HepG2 (cell line): Measurements from ENCODE around the gene COL18A1. TPM values are rescaled to one million over a fixed set of nuclear protein-coding genes. Genes with fewer than 3 reads are reported as not detected.

ENCODE experiments used
- ATAC-seq: fragments of 200-7000 bp; cut with Tn5 transposase; 3 replicates; pipeline ENCODE4 v1.9.1; 2020; ENCODE audit warnings: mild to moderate bottlenecking, moderate library complexity
- BruUV-seq: library from RNA; stranded (reverse); fragments of 400-500 nt; replicated peaks from 2 replicates; lab custom pipeline; 2021; lab: Mats Ljungman, UMichigan
- CTCF ChIA-PET: fragments of 300-600 bp; formaldehyde crosslinking; extraction: SDS; loops from one replicate; lab custom pipeline; 2021; ENCODE audit warnings: low total read pairs, inconsistent platforms, low intra/inter-chr PET ratio; lab: Yijun Ruan, JAX
- POLR2A ChIA-PET: fragments of 350-600 bp; sonication (Branson Sonifier 250); formaldehyde crosslinking; loops from one replicate; lab custom pipeline; 2020; ENCODE audit warnings: antibody characterized with exemption, inconsistent platforms; lab: Yijun Ruan, JAX
- DNase-seq: peaks from one replicate; pipeline ENCODE4 v3.0.0-alpha.2; 2015; ENCODE audit warnings: low spot score
- FAIRE-seq: peaks from 3 replicates; lab custom pipeline; 2011; peaks lifted over from hg19 to GRCh38; lab: Jason Lieb, UNC
- H2AFZ ChIP-seq: one replicate; pipeline ENCODE4 v1.6.1; 2011; ENCODE audit warnings: low read length, inconsistent platforms
- H3K27ac ChIP-seq: fragments of 300-600 bp; 3 replicates; pipeline ENCODE4 v1.8.0; 2011; ENCODE audit warnings: mixed run types, mild to moderate bottlenecking, mixed read lengths, low read length, inconsistent platforms; ENCODE audit not compliant: insufficient read depth; ENCODE audit errors: extremely low read length
- H3K27me3 ChIP-seq, 2 experiments: fragments of 200-600 bp in 1 of 2; 2 replicates in 1 of 2; 3 replicates in 1 of 2; pipeline versions ENCODE4 v1.6.0 to v1.8.0; 2011; ENCODE audit warnings: low read length in 2 of 2, mild to moderate bottlenecking in 2 of 2, moderate library complexity in 2 of 2, inconsistent platforms in 1 of 2; ENCODE audit not compliant: insufficient read depth in 2 of 2, control insufficient read depth in 1 of 2
- H3K36me3 ChIP-seq, 2 experiments: fragments of 200-600 bp in 1 of 2; replicated peaks in 1 of 2; 2 replicates in 1 of 2; 3 replicates in 1 of 2; pipeline versions ENCODE4 v1.5.1 to v1.8.0; 2011; ENCODE audit warnings: low read length in 2 of 2, inconsistent platforms in 1 of 2; ENCODE audit not compliant: insufficient read depth in 2 of 2, control insufficient read depth in 1 of 2
- H3K4me1 ChIP-seq: 2 replicates; pipeline ENCODE4 v1.5.1; 2012; ENCODE audit warnings: low read length, inconsistent platforms; ENCODE audit not compliant: insufficient read depth
- H3K4me2 ChIP-seq: 2 replicates; pipeline ENCODE4 v1.6.0; 2011; ENCODE audit warnings: low read depth, low read length, inconsistent platforms
- H3K4me3 ChIP-seq, 3 experiments: fragments of 200-600 bp in 1 of 3; sonication (generic), shearing (Covaris generic) in 1 of 3; replicated peaks in 1 of 3; 2 replicates each; pipeline ENCODE4 v1.5.1; 2011 to 2016; ENCODE audit warnings: low read length in 3 of 3, inconsistent platforms in 2 of 3, low read depth in 2 of 3, mild to moderate bottlenecking in 2 of 3, control low read depth in 1 of 3, mixed read lengths in 1 of 3; ENCODE audit not compliant: insufficient read depth in 1 of 3
- H3K79me2 ChIP-seq: one replicate; pipeline ENCODE4 v1.6.1; 2011; ENCODE audit warnings: low read length, inconsistent platforms; ENCODE audit not compliant: insufficient read depth
- H3K9ac ChIP-seq: 2 replicates; pipeline ENCODE4 v1.6.0; 2011; ENCODE audit warnings: mild to moderate bottlenecking, low read depth, low read length, inconsistent platforms; ENCODE audit not compliant: insufficient read depth
- H3K9me3 ChIP-seq: 2 replicates; pipeline ENCODE4 v1.5.1; 2012; ENCODE audit warnings: mild to moderate bottlenecking, low read length
- H4K20me1 ChIP-seq: 2 replicates; pipeline ENCODE4 v1.6.0; 2011; ENCODE audit warnings: inconsistent platforms, mild to moderate bottlenecking, low read length, moderate library complexity; ENCODE audit not compliant: insufficient read depth
- ARNT ChIP-seq: fragments of 450-650 bp; IDR thresholded peaks from 2 replicates; pipeline ENCODE4 v1.6.1; 2017
- CAMTA2 ChIP-seq: sonication (generic); formaldehyde crosslinking; IDR thresholded peaks from 2 replicates; pipeline ENCODE4 v1.4.0; 2020; ENCODE audit warnings: mild to moderate bottlenecking, missing genetic modification reagents, borderline replicate concordance
- EEA1 ChIP-seq: sonication (generic); formaldehyde crosslinking; IDR thresholded peaks from 2 replicates; pipeline ENCODE4 v1.5.1; 2020; ENCODE audit warnings: mild to moderate bottlenecking, missing genetic modification reagents, borderline replicate concordance
- JUN ChIP-seq: sonication (generic); formaldehyde crosslinking; IDR thresholded peaks from 2 replicates; pipeline ENCODE4 v1.4.0; 2020; ENCODE audit warnings: mild to moderate bottlenecking, missing genetic modification reagents
- MIER2 ChIP-seq: IDR thresholded peaks from 2 replicates; pipeline ENCODE4 v1.6.1; 2016; ENCODE audit warnings: missing biosample characterization, missing genetic modification reagents
- NFYC ChIP-seq: IDR thresholded peaks from 2 replicates; pipeline ENCODE4 v1.6.1; 2016; ENCODE audit warnings: missing genetic modification reagents, missing compliant biosample characterization
- RBM22 ChIP-seq: fragments of 200-400 bp; formaldehyde crosslinking; optimal IDR thresholded peaks from 2 replicates; pipeline ENCODE3; 2017; ENCODE audit warnings: mild to moderate bottlenecking, low read length, moderate library complexity
- REST ChIP-seq, 2 experiments: IDR thresholded peaks; 2 replicates each; pipeline ENCODE4 v1.6.1; 2011 to 2012; ENCODE audit warnings: low read length in 2 of 2, borderline replicate concordance in 1 of 2, low read depth in 1 of 2, mild to moderate bottlenecking in 1 of 2, moderate library complexity in 1 of 2
- ZNF282 ChIP-seq: fragments of 450-650 bp; IDR thresholded peaks from 2 replicates; pipeline ENCODE4 v1.6.1; 2018; ENCODE audit not compliant: partially characterized antibody
- ZNF598 ChIP-seq: sonication (generic); formaldehyde crosslinking; IDR thresholded peaks from 2 replicates; pipeline ENCODE4 v1.5.1; 2020; ENCODE audit warnings: mild to moderate bottlenecking, missing genetic modification reagents, borderline replicate concordance
- WGBS: methylation state at CpG from one replicate; pipeline ENCODE4 v1.1.6; 2017; ENCODE audit warnings: low lambda C conversion rate; 5-methylcytosine and 5-hydroxymethylcytosine counted together
- in situ Hi-C: cut with HindIII; loops from 2 replicates; pipeline ENCODE4 v1.10.0; 2017; ENCODE audit warnings: low pct_unique_long_range_greater_than_20kb; ENCODE audit not compliant: extremely low pct_ligation_motif_present
- intact Hi-C: fragments of 100-400 bp; cut with micrococcal nuclease; formaldehyde crosslinking; loops from one replicate; pipeline ENCODE4 v1.10.0; 2022; ENCODE audit not compliant: unreplicated experiment
- polyA plus RNA-seq, 8 experiments: library from polyadenylated mRNA; depleted of rRNA in 3 of 8; stranded (reverse) in 7 of 8; unstranded in 1 of 8; fragments of >200 nt; fragmentation: Illumina TruSeq in 4 of 8; extraction: Trizol in 4 of 8; gene quantifications; 2 replicates each; pipeline versions ENCODE4 v1.2.1 to v1.2.3, GENCODE V29; 2011 to 2016; ENCODE audit warnings: low read depth in 4 of 8, missing spikeins in 1 of 8, mixed read lengths in 1 of 8; ENCODE audit not compliant: insufficient read depth in 1 of 8
- total RNA-seq, 5 experiments: library from RNA; depleted of rRNA; stranded (reverse); fragments of >200 nt; fragmentation: Illumina TruSeq; extraction: Trizol; gene quantifications; 2 replicates each; pipeline ENCODE4 v1.2.3, GENCODE V29; 2016; ENCODE audit warnings: low read depth in 1 of 5
- TF ChIP-seq, protein P1 (sequence below): sonication (generic); formaldehyde crosslinking; IDR thresholded peaks from 2 replicates; pipeline ENCODE4 v1.4.0; 2020; ENCODE audit warnings: mild to moderate bottlenecking, missing genetic modification reagents

The COL18A1 gene
- total and polyA plus RNA-seq, 2 of the 13 experiments (the other 11 are each of a cell fraction or from before 2014, with no cell fraction given), result 79.0 to 102 TPM

DNA sequence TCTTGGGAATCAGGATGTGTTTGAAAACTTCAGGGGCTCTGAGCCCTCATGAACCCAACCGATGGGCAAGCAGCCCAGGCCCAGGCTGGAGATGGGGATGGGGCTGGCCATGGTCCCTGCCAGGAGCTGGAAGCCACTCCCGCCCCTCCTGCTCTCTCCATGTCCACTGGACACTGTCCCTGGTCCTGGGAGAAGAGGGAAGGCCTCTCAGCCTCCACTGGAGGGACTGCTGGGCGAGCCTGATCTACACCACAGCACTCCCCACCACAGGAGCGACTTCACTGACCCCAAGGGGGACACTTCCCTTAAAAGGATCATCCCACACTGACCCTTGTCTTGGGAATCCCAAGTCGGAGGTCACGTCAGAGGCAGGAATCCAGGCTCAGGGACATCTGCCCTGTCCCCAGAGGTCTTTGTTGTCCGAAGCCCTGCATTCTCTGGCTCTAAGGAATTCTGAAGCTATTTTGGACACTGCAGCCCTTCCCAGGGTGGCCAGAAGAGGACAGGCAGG lies 16.9 kb upstream of the COL18A1 start:
- TF ChIP-seq RBM22, result no peak
- TF ChIP-seq JUN (CRISPR knock-in tag), result no peak
- TF ChIP-seq ZNF282, result no peak
- TF ChIP-seq ZNF598 (CRISPR knock-in tag), result no peak
- no peak for TF ChIP-seq ARNT
- peak; percentile 59; the same call in 1 of the 2 replicates for TF ChIP-seq MIER2 (CRISPR knock-in tag)
- peak in 1 of 2 experiments; percentile 84; a peak in 2 of 4 replicates for TF ChIP-seq REST (IDR thresholded peaks at IDR 0.05; ENCODE audit: borderline replicate concordance in 1 of 2, low read depth in 1 of 2, low read length in 2 of 2)
- TF ChIP-seq, protein P1, sequence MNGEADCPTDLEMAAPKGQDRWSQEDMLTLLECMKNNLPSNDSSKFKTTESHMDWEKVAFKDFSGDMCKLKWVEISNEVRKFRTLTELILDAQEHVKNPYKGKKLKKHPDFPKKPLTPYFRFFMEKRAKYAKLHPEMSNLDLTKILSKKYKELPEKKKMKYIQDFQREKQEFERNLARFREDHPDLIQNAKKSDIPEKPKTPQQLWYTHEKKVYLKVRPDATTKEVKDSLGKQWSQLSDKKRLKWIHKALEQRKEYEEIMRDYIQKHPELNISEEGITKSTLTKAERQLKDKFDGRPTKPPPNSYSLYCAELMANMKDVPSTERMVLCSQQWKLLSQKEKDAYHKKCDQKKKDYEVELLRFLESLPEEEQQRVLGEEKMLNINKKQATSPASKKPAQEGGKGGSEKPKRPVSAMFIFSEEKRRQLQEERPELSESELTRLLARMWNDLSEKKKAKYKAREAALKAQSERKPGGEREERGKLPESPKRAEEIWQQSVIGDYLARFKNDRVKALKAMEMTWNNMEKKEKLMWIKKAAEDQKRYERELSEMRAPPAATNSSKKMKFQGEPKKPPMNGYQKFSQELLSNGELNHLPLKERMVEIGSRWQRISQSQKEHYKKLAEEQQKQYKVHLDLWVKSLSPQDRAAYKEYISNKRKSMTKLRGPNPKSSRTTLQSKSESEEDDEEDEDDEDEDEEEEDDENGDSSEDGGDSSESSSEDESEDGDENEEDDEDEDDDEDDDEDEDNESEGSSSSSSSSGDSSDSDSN (CRISPR knock-in tag), result 0 out of 2 replicates have a peak, but pooled peaks have one; percentile 6
- TF ChIP-seq CAMTA2 (CRISPR knock-in tag), result no peak
- no peak for TF ChIP-seq EEA1 (CRISPR knock-in tag)
- TF ChIP-seq NFYC (CRISPR knock-in tag), result no peak
- no peak for ATAC-seq
- Histone ChIP-seq H3K4me2 (peak overlapping the region; percentile 26), H2AFZ (no peak overlapping the region), H3K27ac (no peak overlapping the region), H3K4me3 (no peak overlapping the region), H3K4me1 (peaks cover 50% of the 10 kb centered on the region), H3K36me3 (no peaks in the 10 kb centered on the region), H3K9ac (no peak overlapping the region), H3K27me3 (peaks cover 4 to 73% of the 10 kb centered on the region in 2 experiments), H3K9me3 (no peaks in the 10 kb centered on the region), H3K79me2 (no peaks in the 10 kb centered on the region), H4K20me1 (no peaks in the 10 kb centered on the region)
- no peak for FAIRE-seq
- in situ Hi-C loops (no loop called here), intact Hi-C loops (no loop called here)
- CTCF ChIA-PET, result no interaction called here
- POLR2A ChIA-PET, result no interaction called here
- no TSS peak for BruUV-seq
- WGBS, result no CpG with 5 or more reads among the region's 7 CpGs
- DNase-seq, result no peak
